PFSK-1 (cell line): ENCODE data around the gene POLA1.

Experiments used
- FOXP2 ChIP-seq: optimal IDR thresholded peaks from 2 replicates; pipeline ENCODE3; 2011; ENCODE audit warnings: borderline replicate concordance, control low read depth, inconsistent platforms; ENCODE audit not compliant: insufficient read depth; ENCODE audit errors: extremely low read length, extremely low read depth
- POLR2AphosphoS5 ChIP-seq: IDR thresholded peaks from 2 replicates; pipeline ENCODE4 v1.6.1; 2012; ENCODE audit warnings: low read depth, mild to moderate bottlenecking, control low read depth, low read length, moderate library complexity
- REST ChIP-seq, 2 experiments: IDR thresholded peaks; 2 replicates each; pipeline versions ENCODE4 v1.6.1 to v1.8.0; 2011 to 2012; ENCODE audit warnings: low read depth in 2 of 2, low read length in 2 of 2, control low read depth in 1 of 2, inconsistent platforms in 1 of 2, mild to moderate bottlenecking in 1 of 2, moderate library complexity in 1 of 2; ENCODE audit not compliant: insufficient read depth in 1 of 2
- SIN3A ChIP-seq: IDR thresholded peaks from 2 replicates; pipeline ENCODE4 v1.6.1; 2012; ENCODE audit warnings: mild to moderate bottlenecking, low read length, moderate library complexity, borderline replicate concordance; ENCODE audit not compliant: insufficient read depth
- TAF1 ChIP-seq: IDR thresholded peaks from 2 replicates; pipeline ENCODE4 v1.6.1; 2012; ENCODE audit warnings: low read length, control low read depth, borderline replicate concordance; ENCODE audit not compliant: insufficient read depth

The POLA1 gene

GRCh38 chrX:24870143-24870542 is 176.4 kb downstream of the POLA1 start:
- TF ChIP-seq FOXP2 (no peak), REST (IDR thresholded peaks at IDR 0.05; ENCODE audit: insufficient read depth in 1 of 2, low read depth in 2 of 2, low read length in 2 of 2) (no peak), POLR2AphosphoS5 (no peak), SIN3A (no peak), TAF1 (no peak)

DNA sequence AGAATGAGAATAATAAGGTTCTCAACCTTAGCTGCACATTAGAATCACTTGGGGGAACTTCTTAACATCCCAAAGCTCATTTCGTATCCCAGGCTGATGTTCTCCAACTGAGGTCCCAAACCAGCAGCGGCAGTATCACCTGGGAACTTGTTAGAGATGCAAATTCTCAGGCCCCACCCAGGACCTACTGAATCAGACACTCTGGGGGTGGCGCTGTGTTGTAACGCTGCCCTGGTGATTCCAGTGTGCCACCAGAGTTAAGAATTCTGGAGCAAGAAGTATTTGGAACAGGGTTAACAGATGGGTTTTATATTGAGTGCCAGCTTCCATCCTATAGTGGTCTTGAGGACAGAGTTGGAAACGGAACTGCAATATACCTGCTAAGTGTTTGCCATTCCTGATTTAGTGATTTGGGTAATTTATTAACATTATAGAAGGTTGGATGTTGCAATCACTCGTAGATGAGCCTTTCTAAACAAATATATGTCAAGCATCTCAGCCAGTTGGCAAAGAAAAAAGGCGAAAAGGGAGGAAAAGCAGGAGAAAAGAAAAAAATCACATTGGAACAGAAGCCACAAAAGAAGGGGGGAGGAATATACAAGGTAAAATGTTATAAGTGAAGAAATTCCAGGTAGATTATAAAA is 181.0 kb downstream of the POLA1 start:
- TF ChIP-seq REST (IDR thresholded peaks at IDR 0.05; ENCODE audit: insufficient read depth in 1 of 2, low read depth in 2 of 2, low read length in 2 of 2) (no peak), POLR2AphosphoS5 (no peak), TAF1 (no peak), SIN3A (no peak), FOXP2 (no peak)

- TF ChIP-seq POLR2AphosphoS5 (no peak), FOXP2 (no peak), REST (IDR thresholded peaks at IDR 0.05; ENCODE audit: insufficient read depth in 1 of 2, low read depth in 2 of 2, low read length in 2 of 2) (no peak), SIN3A (no peak), TAF1 (no peak)
These were observed 183.0 kb downstream of the POLA1 start for GRCh38 chrX:24876530-24877287.

DNA sequence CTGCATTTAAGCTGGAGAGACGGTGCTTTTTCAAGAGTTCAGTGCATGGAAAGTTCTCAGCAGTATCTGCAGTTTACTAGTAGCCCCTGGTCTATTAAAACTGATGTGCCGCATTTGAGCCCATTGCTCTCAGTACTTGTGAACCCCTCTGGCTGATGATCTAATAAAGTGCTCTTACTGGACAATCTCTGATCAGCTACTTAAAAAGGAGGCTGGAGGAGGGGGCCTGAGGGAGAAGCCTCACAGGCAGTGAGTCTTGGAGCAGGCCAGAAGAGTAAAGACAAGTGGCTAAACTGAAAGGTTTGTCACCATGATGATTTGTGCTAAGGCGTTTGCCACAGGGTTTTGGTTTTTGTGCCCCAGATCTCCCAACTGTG is 183.6 kb downstream of the POLA1 start:
- TF ChIP-seq TAF1: no peak
- no peak for TF ChIP-seq SIN3A

GRCh38 chrX:24877854-24878650 is 184.3 kb downstream of the POLA1 start:
- TF ChIP-seq FOXP2: no peak

GRCh38 chrX:24879679-24880078 is 186.0 kb downstream of the POLA1 start:
- no peak for TF ChIP-seq SIN3A
- no peak for TF ChIP-seq REST (IDR thresholded peaks at IDR 0.05; ENCODE audit: insufficient read depth in 1 of 2, low read depth in 2 of 2, low read length in 2 of 2)
- no peak for TF ChIP-seq POLR2AphosphoS5
- no peak for TF ChIP-seq TAF1
- no peak for TF ChIP-seq FOXP2
